Fibroblast of skin of abdomen (primary cell): ENCODE data around the gene GPLD1.
"Not testable (repeated sequence)": the region's sequence is repeated elsewhere in the genome, so short reads cannot be mapped to it uniquely, and the experiment has no call there.

Experiments
- DNase-seq: peaks from one replicate; pipeline ENCODE4 v3.0.0-alpha.2; 2013

The GPLD1 gene

GRCh38 chr6:24408719-24409410 lies 80.5 kb downstream of the GPLD1 start:
- no peak for DNase-seq

GRCh38 chr6:24405262-24405661 lies 84.1 kb downstream of the GPLD1 start:
- DNase-seq, result no peak

- DNase-seq, result no peak
Observed at GRCh38 chr6:24403501-24403824, 85.9 kb downstream of the GPLD1 start.

- DNase-seq, result peak; percentile 67
Observed at GRCh38 chr6:24402697-24403500, 86.5 kb downstream of the GPLD1 start, which contains the start of gene MRS2. Gene MRS2 (plus strand): TSS chr6:24402936. CDS start chr6:24403047, 111 bp downstream.

GRCh38 chr6:24401458-24401857 lies 87.9 kb downstream of the GPLD1 start:
- DNase-seq, result no peak

GRCh38 chr6:24400045-24401039 lies 89.0 kb downstream of the GPLD1 start:
- DNase-seq, result not testable (repeated sequence)

GRCh38 chr6:24397631-24398030 lies 91.7 kb downstream of the GPLD1 start:
- DNase-seq, result no peak

- DNase-seq, result no peak
Observed at GRCh38 chr6:24396824-24397223, 92.6 kb downstream of the GPLD1 start.

GRCh38 chr6:24394780-24395437 lies 94.5 kb downstream of the GPLD1 start:
- peak; percentile 35 for DNase-seq

- no peak for DNase-seq
Observed at GRCh38 chr6:24394061-24394779, 95.2 kb downstream of the GPLD1 start.

- no peak for DNase-seq
Observed at GRCh38 chr6:24391756-24392405, 97.5 kb downstream of the GPLD1 start.

GRCh38 chr6:24391208-24391607 lies 98.2 kb downstream of the GPLD1 start:
- DNase-seq, result no peak

- no peak for DNase-seq
Observed at GRCh38 chr6:24387818-24388217, 101.6 kb downstream of the GPLD1 start.

- no peak for DNase-seq
Observed at GRCh38 chr6:24385536-24386269, 103.7 kb downstream of the GPLD1 start.

GRCh38 chr6:24384369-24385130 lies 104.8 kb downstream of the GPLD1 start:
- not testable (repeated sequence) for DNase-seq

- not testable (repeated sequence) for DNase-seq
Observed at GRCh38 chr6:24382891-24383494, 106.4 kb downstream of the GPLD1 start.

- no peak for DNase-seq
Observed at GRCh38 chr6:24382220-24382540, 107.2 kb downstream of the GPLD1 start.

- no peak for DNase-seq
Observed at GRCh38 chr6:24381476-24382219, 107.7 kb downstream of the GPLD1 start.
